K562 (cell line): ENCODE data around the gene TTLL12.

Source experiments
- ASH1L ChIP-seq: fragments of 450-650 bp; IDR thresholded peaks from 2 replicates; pipeline ENCODE4 v1.6.1; 2018; ENCODE audit warnings: borderline replicate concordance, mild to moderate bottlenecking, low read depth; ENCODE audit not compliant: partially characterized antibody
- BACH1 ChIP-seq: fragments of 200-800 bp; sonication (Bioruptor generic); IDR thresholded peaks from 2 replicates; pipeline ENCODE4 v1.6.1; 2016; ENCODE audit warnings: missing genetic modification characterization, missing compliant biosample characterization
- GATAD2A ChIP-seq: fragments of 450-650 bp; IDR thresholded peaks from 2 replicates; pipeline ENCODE4 v1.6.1; 2017
- KDM1A ChIP-seq, 2 experiments: fragments of 450-650 bp; IDR thresholded peaks; 2 replicates each; pipeline ENCODE4 v1.6.1; 2016; ENCODE audit warnings: mild to moderate bottlenecking in 2 of 2
- KDM4B ChIP-seq, 2 experiments: fragments of 450-650 bp in 1 of 2; sonication (generic) in 1 of 2; IDR thresholded peaks; 2 replicates each; pipeline ENCODE4 v1.6.1; 2016 to 2017; ENCODE audit warnings: borderline replicate concordance in 2 of 2, antibody characterized with exemption in 1 of 2, low read depth in 1 of 2, mild to moderate bottlenecking in 1 of 2
- ZBTB7A ChIP-seq: IDR thresholded peaks from 2 replicates; pipeline ENCODE4 v1.6.1; 2011; ENCODE audit warnings: low read depth, mild to moderate bottlenecking, low read length, moderate library complexity, borderline replicate concordance; ENCODE audit not compliant: control insufficient read depth
- ZC3H4 ChIP-seq: sonication (generic); formaldehyde crosslinking; IDR thresholded peaks from 2 replicates; pipeline ENCODE4 v1.9.0; 2021; ENCODE audit warnings: missing genetic modification reagents, borderline replicate concordance

DNA sequence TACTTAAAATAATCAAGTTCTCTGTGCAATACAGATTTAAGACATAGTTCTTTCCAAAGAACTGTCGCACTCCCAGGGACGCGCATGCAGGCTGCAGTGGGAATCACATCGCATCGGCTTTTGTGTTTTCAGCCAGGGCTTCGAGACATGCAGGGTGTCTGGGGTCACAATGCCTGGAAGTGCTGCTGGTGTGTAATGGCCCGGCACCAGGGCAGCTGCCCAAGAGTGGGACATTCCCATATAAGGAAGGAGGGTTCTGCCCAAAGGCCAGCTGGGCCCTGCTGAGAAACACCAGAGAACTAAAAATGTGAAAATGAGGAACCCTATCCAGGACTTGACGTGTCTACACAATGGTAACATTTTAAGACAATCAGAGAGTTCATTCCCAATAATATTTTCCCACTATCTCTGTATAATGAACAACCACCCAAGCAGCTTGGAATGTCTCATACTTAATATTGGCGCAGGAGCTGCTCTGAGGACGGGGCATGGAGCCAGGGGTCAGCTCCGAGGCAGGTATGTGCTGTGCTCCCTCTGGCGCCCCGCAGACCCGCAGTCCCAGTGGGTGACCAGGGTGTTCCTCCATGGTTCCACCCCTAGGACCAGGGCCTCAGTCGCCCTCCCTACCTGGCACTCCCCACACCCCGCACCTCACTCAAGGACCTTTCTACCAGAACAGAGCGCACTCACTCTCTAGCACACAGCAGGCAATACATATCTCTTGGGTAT, 55.0 kb downstream of the TTLL12 start:
- TF ChIP-seq ASH1L: no peak
- TF ChIP-seq ZC3H4 (CRISPR knock-in tag): no peak
- TF ChIP-seq ZBTB7A: no peak
- no peak for TF ChIP-seq BACH1
- no peak for TF ChIP-seq KDM1A (IDR thresholded peaks at IDR 0.05)
- TF ChIP-seq GATAD2A: no peak
- no peak for TF ChIP-seq KDM4B (IDR thresholded peaks at IDR 0.05; ENCODE audit: borderline replicate concordance in 2 of 2, low read depth in 1 of 2)
